HG02885 (cell line): Measurements from ENCODE around the gene SF3B1.
"Not testable (repeated sequence)": the region's sequence is repeated elsewhere in the genome, so short reads cannot be mapped to it uniquely, and the experiment has no call there.

Experiments used
- ATAC-seq: cut with Tn5 transposase; IDR thresholded peaks from one replicate; pipeline ENCODE4 v1.9.1; 2021; ENCODE audit warnings: mild to moderate bottlenecking; ENCODE audit not compliant: unreplicated experiment, poor library complexity

SF3B1 gene, protein sequence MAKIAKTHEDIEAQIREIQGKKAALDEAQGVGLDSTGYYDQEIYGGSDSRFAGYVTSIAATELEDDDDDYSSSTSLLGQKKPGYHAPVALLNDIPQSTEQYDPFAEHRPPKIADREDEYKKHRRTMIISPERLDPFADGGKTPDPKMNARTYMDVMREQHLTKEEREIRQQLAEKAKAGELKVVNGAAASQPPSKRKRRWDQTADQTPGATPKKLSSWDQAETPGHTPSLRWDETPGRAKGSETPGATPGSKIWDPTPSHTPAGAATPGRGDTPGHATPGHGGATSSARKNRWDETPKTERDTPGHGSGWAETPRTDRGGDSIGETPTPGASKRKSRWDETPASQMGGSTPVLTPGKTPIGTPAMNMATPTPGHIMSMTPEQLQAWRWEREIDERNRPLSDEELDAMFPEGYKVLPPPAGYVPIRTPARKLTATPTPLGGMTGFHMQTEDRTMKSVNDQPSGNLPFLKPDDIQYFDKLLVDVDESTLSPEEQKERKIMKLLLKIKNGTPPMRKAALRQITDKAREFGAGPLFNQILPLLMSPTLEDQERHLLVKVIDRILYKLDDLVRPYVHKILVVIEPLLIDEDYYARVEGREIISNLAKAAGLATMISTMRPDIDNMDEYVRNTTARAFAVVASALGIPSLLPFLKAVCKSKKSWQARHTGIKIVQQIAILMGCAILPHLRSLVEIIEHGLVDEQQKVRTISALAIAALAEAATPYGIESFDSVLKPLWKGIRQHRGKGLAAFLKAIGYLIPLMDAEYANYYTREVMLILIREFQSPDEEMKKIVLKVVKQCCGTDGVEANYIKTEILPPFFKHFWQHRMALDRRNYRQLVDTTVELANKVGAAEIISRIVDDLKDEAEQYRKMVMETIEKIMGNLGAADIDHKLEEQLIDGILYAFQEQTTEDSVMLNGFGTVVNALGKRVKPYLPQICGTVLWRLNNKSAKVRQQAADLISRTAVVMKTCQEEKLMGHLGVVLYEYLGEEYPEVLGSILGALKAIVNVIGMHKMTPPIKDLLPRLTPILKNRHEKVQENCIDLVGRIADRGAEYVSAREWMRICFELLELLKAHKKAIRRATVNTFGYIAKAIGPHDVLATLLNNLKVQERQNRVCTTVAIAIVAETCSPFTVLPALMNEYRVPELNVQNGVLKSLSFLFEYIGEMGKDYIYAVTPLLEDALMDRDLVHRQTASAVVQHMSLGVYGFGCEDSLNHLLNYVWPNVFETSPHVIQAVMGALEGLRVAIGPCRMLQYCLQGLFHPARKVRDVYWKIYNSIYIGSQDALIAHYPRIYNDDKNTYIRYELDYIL

DNA sequence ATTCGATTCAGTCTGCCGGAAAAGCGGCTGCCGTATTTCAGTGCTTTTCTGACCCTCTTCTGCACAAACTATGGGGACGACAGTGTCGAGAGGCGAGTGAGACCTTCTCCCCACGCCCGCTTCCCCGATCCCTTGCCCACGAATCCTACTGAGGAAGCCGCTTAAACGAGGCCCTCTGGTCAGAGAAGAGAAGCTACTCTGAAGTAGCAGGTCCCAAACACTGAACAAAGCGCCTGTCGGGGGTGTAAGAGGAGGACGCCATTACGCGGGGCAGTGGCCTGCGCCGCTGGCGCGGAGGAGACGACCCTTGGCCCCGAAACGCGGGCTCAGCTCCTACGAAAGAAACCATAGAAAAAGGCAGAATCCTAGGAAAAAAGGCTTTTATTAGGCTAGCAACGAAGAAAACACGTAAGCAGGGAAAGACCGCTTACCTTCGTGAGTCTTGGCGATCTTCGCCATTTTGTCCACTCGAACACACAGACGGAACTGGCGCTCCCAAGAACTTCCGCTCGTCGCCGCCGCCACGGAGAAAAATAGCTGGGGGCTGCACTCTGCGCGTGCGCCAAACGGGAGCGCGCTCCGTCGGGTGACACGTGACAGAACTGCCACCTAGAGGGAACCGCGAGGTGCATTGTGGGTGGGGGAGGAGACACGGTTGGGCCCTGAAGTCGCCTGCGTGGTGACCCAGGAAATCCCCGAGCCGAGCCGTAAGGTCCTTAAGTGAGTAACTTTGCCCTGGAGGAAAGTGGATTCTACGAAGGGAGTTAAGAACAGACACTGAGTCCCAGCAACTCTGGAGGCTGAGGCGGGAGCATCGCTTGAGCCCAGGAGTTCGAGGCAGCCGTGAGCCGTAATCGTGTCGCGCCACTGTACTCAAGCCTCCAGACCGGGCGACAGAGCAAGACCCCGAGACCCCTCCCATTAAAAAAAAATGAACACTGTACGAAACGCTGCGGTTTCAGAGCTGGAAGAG is at the start of gene SF3B1:
Gene SF3B1 (minus strand): TSS at position 488 of the 973 bp plus-strand sequence. CDS start 29 bp downstream, at position 459.
- ATAC-seq, result peak; percentile 92

DNA sequence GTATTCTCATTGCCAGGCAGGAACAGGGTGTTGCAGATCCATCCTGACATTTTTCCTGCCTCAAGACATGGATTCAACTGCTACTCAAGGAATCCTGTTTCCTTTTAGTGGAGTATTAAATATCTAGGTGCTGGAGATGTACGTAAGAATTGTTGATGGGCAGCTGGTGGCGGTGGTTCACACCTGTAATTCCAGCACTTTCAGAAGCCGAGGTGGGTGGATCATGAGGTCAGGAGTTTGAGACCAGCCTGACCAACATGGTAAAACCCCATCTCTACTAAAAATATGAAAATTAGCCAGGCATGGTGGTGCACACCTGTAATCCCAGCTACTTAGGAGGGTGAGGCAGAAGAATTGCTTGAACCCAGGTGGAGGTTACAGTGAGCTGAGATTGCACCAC is 49.4 kb upstream of the SF3B1 start:
- ATAC-seq, result not testable (repeated sequence)

DNA sequence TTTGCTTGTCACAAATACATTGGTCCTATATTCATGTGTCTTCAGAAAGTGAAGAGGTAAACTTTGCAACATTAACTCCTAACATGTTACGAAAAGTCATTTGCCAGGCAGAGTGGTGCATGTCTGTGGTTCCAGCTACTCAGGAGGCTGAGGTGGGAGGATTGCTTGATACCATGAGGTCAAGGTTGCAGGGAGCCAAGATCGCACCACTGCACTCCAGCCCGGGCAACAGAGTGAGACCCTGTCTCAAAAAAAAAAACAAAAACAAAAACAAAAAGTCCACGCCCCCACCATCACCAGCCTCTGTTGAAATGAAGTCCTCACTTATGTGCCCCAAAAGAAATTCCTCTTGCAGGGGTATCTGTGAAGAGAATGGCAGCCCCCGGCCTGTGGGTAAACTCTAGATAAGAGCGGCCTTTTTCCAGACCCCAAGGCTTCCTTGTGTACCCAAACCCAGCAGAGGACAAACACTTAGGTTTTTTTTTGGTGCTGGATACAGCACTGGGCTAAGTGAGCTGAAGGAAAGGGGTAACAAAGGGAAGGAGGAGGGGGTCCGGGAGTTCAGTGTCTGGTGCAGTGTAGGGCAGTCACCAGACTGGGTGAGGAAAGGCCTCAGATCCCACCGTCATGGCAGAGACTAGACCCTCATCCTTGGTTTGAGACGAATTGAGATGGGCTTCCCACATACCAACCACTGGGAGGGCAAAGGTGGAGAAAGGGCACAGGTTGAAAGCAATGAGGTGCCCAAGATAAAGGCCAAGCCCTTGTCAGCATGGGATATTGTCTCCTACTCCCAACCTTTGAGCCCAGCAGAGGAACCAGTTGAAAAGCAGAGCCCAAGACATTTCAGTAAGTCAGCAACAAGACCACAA is 45.6 kb upstream of the SF3B1 start:
- ATAC-seq, result no peak

DNA sequence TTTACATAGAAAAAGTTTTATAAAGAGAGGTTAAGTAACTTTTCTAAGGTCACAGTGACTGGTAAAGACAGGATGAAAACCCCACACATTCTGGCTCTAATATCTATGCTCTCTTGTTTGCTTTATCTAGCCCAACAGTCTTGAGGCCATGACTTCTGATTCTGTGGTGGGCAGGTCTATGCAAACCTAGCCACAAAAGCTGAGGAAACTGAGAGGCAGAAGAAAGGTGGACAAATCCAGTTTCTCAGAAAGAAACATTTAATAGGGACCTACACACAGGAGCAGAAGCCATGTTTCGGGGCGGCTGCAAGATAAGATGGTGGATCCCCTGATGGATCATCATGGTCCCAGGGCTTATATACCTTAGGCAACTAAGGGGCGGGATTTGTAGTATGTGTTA is 43.0 kb upstream of the SF3B1 start:
- ATAC-seq, result no peak

DNA sequence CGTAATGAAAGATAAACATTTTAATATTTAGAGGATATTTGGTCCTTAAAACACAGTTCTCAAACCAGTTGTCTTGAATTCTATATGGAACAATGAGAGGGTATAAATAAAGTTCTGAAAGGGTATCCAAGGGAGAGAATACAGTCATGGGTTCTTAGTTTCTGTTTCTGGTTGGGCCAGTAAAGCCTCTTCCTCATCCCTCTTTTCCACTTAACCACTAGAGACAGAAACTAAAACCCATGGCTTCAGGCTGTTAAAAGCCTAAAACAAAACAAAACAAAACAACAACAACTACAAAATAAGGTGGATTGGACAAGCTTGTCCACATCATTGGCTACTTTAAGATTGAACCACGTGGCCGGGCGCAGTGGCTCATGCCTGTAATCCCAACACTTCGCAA is 37.3 kb upstream of the SF3B1 start:
- no peak for ATAC-seq

DNA sequence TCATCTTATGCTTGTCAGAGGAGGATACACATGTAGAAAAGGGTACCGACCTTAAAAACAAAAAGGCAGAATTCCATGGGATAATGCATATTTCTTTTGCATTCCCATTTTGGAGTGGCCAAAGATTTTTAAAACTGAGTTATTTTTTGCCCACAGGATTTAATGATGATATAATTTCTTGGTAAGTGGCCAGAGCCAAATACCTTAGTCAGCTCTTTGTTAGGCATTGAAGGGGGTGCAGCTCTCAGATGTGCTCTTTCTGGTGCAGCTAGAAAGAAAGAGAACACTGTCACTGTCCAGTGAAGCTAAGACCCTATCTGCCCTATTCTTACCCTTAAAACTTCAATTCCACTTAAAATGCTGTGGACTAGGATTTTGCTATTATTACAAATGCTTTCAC is 29.3 kb upstream of the SF3B1 start:
- no peak for ATAC-seq

DNA sequence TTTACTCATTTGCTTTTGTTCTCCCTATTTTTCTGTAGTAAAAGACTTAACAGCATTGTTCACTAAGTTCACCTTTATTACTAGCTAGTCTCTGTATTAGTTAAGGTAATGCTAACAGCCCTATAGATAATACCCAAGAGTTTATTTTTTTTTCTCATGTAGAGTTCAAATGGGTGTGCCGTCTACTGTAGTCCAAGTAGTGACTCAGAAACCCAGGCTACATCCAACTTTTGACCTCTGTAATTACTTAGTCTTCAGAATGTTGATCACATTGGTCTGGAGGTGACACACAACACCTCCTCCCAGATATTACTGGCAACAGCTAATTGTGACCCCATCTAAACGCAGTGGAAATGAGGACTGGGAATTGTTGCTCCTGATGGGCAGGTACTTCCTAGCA is 26.2 kb upstream of the SF3B1 start:
- no peak for ATAC-seq

DNA sequence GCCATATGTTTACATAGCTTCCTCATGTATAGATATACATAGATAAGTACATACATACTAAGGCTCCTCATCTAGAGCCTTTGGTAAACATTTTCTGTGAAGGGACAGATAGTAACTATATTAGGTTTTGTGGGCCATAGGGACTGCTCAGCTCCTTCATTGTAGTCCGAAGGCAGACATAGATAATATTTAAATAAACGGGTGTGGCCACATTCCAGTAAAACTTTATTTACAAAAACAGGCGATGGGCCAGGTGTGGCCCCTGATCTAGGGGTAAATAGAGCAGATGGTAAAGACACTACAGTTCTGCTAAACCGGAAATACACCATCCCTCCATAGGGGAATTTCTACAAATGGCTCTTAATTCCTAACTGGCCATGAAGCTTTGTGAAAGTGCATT is 25.8 kb upstream of the SF3B1 start:
- no peak for ATAC-seq

DNA sequence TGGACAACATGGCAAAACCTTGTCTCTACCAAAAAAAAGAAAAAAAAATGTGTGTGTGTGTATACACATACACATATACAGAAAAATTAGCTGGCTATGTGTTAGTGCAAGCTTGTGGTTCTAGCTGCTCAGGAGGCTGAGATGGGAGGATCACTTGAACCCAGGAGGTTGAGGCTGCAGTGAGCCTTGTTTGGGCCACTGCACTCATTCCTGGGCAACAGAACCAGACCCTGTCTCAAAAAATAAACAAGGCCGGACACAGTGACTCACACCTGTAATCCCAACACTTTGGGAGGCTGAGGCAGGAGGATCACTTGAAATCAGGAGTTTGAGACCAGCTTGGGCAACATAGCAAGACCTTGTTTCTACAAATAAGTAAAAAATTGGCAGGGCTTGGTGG is 20.6 kb upstream of the SF3B1 start:
- ATAC-seq, result no peak

DNA sequence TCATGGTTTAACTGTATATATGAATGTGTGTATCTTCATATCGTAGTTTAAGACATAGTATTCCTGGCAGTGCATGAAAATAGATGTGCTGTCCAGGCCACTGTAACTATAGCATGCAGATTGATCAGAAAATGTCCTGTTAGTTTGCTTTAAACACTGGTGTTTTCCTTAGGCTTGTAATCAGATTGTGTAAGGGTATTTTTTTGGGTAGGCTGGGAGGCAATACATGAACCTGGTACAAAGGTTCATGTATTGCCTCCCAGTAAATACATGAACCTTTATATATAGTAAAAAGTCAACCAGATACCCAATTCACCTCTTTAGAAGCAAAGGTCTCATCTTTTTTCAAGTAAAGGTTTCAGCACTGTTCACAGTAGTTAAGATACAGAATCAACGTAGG is 20.1 kb upstream of the SF3B1 start:
- no peak for ATAC-seq

DNA sequence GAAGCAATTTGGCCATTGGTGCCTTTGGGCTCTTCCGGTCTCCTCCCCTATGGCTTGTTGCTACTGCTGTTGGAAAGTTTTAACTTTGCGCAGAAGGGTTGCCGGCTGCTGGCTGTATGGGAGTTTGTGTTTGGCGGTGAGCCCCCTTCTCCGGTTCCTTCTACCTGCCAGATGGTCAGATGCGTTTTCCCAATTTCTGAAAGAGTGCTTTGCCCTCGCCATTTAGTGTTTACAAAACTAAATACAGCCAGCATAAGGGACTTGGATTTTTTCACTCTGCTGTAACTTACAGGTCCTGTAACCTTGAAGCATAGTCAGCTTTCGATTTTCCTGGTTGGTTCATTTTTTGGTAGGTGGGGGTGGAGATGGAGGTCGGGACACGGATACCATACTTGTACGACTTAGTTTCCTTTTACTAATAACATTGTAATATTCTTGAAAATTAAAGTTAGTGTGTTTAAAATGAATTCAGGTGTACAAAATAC is 19.1 kb upstream of the SF3B1 start:
- ATAC-seq, result peak; percentile 34

DNA sequence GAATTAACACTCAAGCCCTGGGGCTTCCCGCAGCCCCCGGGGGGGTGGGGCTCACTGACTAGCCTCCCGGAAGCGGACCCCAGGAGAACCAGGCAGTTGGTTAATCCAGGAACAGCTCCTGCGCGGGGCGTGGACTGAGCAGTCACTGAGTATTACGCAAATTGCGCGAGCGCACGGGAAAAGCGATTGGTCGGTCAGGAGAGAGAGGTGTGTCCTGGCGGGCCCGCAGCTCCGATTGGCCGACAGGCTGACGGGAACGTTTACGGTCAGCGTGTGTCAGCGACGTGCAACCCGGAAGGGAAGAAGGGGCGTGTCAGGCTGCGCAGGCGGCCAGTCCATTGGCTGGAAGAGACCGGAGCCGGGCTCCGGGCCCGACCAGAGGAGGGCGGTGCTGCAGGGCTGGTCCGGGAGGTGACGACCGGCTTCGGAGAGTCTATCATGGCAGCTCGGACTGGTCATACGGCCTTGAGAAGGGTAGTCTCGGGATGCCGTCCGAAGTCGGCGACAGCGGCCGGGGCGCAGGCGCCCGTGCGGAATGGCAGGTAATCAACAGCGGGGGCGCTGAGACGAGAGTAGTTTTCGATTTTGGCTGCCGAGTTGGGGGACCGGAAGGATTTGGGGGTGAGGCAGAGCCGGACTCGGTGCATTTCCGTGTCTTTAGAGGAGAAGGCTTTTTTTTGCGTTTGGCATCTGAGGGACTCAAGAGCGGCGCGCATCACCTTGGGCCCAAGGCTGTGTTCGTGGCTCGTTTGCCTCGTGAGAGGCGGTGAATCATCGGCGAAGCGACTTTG is 18.5 kb upstream of the SF3B1 start, which contains the start of gene COQ10B:
Gene COQ10B (plus strand): TSS at position 430 of the 791 bp plus-strand sequence. CDS start 9 bp downstream, at position 439.
- ATAC-seq, result peak; percentile 94

DNA sequence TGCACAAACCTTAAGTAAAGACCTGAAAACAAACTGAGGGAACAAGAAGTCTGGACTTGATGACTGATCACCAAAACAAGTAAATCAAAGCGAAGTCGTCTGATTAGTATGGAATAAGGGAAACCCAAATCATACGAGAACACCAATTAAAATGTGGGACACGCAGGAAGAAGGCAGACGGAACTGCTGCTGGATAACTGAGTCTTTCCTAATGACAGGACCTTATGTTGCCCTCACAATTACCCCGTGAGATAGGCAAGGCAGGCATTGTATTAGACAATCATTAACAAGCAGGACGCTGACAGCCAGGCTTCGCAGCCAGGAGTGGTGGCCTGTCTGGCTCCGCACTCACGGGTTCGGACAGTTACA is 17.9 kb upstream of the SF3B1 start:
- no peak for ATAC-seq

DNA sequence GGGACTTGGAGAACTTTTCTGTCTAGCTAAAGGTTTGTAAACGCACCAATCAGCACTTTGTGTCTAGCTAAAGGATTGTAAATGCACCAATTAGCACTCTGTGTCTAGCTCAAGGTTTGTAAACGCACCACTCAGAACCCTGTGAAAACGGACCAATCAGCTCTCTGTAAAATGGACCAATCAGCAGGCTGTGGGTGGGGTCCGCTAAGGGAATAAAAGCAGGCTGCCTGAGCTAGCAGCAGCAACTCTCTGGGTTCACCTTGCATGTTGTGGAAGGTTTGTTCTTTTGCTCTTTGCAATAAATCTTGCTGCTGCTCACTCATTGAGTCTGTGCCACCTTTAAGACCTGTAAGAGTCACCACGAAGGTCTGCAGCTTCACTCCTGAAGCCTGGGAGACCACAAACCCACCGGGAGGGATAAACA is 16.1 kb upstream of the SF3B1 start:
- ATAC-seq, result not testable (repeated sequence)

DNA sequence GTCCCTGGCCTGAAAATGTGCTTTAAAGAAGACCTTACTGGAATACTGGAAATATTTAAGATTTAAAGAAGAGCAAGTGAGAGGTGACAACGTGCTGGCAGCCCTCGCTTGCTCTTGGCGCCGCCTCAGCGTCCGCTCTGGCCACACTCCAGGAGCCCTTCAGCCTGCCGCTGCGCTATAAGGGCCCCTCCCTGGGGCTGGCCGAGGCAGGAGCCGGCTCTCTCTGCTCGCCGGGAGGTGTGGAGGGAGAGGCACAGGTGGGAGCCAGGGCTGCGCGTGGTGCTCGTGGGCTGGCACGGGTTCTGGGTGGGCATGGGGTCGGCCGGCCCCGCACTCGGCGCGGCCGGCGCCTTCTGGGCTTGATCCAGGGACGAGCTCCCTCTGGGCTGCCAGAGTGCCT is 15.6 kb upstream of the SF3B1 start:
- no peak for ATAC-seq

DNA sequence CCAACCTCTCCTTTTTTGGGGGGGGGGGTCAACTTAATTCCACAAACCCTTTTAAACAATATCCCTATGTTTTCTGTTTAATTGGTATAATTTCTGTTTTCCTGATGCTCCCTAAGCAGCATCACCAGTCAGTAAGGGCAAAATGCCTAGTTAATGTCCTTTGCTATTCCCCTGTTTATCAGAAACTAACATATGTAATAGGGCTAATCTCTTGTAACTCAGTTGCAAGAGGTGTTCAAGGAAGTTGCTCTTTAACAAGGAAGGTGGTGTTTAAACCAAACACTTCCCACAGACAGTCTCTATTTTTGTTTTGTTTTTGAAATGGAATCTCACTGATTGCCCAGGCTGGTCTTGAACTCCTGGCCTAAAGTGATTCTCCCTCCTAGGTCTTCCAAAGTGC is 12.0 kb upstream of the SF3B1 start:
- no peak for ATAC-seq

DNA sequence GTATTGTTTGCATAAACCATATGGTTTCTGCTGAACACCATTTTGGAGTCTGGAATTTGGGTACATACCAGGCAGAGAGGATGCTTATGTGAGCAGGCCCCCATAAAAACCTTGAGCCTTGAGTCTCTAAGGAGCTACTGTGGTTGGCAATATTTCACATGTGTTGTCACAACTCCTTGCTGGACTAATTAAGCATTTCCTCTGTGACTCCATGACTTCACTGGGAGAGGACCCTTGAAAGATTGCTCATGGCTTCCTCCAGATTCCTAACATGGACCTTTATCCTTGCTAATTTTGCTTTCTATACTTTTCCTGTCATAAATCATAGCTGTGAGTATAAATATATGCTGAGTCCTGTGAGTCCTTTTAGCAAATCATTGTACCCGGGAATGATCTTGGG is 10.9 kb upstream of the SF3B1 start:
- ATAC-seq, result no peak
